GM18502 (cell line): ENCODE results near the gene ITIH3.

Experiments
- ATAC-seq: cut with Tn5 transposase; IDR thresholded peaks from one replicate; pipeline ENCODE4 v1.9.1; 2021; ENCODE audit warnings: mild to moderate bottlenecking; ENCODE audit not compliant: unreplicated experiment, poor library complexity

ITIH3 gene

DNA sequence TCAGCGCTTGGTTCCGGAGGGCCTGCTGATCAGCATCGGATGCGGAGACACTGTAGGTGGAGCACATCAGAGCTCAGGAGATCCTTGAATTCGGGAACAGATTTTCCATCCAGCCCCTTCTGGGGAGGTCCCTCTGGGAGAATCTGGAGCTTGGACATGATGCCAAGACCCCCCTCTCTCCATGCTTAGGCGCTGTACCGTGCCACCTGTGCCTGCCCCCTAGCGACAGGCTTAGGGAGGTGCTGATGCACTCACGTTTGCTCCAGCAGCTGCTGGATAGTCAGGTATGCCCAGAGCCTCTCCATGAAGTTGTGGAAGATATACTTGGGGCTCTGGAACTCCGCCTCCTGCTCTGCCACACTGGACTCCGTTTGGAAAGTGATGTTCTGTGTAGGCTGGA, 26.1 kb downstream of the ITIH3 start:
- ATAC-seq, result no peak

DNA sequence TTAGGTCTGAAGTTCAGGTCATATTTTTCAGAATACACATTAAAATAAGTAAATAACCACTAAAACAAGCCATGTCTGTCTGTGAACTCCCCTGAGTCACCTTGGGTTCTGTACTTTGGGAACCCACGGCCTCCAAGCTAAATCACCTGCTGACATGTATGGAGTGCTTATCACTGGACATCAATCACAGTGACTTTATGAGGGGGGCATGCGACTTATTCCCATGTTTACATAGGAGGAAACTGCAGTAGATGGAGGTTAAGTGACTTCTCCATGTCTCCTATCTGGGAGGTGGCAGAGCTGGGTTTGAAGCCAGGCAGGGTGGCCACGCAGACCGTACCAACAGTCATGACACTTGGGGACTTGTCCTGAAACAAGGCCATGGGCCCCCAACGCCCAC, 27.8 kb downstream of the ITIH3 start:
- ATAC-seq, result no peak

GRCh38 chr3:52824037-52824436, 29.4 kb downstream of the ITIH3 start:
- ATAC-seq, result no peak

DNA sequence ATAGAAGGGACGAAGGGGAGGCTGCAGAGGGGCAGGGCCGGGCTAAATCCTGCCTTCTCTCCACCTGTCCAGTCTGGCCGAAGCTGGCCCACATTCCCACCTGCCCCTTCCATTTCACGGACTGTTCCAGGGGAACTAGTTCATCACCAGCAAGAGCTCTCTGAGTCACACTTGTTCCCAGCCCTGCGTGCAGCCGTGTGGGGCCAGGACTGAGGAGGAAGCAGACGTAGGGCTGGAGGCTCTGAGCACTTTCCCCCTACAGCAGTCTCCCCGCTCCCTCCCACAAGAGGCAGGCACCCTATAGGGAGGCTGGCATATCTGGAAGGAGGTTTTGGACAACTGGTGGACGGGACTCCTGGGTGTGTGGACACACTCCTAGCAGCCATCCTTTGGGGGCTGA, 32.8 kb downstream of the ITIH3 start:
- ATAC-seq, result no peak

GRCh38 chr3:52827866-52828376, 33.3 kb downstream of the ITIH3 start:
- no peak for ATAC-seq

- ATAC-seq, result no peak
These were observed 34.9 kb downstream of the ITIH3 start for GRCh38 chr3:52829482-52829881.

DNA sequence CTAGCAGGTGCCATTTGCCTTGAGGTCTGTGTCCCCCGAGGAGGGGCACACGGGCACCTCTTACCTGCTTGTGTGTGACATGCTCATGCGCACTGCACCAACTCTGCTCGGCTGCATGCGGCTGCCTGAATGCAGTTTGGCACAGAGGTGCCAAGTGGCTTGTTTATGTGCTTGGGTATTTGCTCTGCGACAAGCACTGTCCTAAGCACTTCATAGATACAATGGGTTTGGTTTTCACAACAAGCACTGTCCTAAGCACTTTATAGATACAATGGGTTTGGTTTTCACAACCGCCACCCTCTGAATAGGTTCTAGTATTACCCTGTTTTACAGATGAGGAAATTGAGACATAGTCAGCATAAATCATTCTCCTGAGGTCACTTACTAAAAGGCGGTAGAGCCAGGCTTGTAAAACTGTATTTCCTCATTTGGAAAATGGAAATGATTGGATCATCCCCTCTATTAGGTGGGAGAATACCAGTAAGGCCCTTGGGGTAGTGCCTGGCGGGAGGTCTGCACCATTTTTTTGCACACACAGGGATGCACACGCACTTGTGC, 35.4 kb downstream of the ITIH3 start:
- no peak for ATAC-seq

GRCh38 chr3:52830535-52831258, 36.1 kb downstream of the ITIH3 start, which contains the start of gene ITIH4:
Gene ITIH4 (minus strand): TSS chr3:52830672. CDS start chr3:52830642, 30 bp downstream.
- no peak for ATAC-seq

DNA sequence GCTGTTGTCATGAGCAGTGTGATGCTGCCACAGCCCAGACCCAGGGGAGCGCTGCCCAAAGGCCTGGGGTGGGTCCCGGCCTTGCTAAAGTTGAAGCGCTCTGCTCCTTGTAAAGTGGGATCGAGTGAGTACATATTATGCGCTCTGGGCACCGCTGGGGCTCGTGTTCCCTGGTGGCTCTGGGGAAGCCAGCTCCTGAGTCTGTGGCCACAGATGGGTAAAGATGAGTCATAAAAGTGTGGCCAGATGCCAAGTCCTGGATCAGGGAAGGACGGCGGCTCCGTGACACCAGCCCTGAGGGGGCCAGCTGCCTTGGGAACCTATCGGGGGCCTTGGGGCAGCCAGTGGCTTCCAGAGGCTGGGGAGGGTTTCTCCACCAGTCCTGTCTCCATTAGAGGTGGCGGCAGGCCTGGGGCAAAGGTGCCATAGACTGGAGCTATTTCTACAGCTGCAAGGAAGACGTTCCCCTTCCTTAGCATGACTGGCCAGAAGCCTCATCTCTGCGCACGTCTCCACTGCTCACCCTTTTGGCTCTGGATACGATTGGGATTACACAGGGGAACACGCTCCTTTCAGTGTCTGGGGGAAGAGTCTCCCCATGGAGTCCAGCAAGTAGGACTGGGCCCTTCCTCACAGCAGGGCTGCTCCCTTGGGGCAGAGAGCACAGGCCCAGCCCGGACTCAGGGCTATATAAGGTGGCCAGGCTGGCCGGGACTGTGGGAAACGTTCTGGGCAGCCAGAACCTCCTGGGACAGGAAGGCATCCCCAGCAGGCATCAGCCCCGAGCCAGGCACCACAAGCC, 37.1 kb downstream of the ITIH3 start:
- no peak for ATAC-seq

DNA sequence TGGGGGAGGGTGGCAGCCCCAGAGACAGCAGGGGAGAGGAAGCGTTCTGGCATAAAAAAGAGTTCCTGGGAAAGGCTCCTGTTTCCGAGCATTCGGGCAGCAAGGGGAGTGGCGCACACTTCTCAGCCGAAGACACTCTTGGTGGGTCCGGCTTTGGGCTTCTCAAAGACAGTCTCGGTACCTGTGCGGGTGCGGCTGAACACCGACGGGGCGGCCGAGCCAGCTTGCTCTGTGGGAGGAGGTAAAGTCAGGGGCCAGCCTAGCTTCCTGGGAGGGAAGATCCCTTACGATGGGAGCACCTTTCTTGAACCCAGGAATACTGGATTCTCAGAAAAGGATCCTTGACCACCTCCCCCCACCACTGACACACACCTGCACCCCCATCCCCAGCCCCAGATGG, 38.6 kb downstream of the ITIH3 start:
- no peak for ATAC-seq

DNA sequence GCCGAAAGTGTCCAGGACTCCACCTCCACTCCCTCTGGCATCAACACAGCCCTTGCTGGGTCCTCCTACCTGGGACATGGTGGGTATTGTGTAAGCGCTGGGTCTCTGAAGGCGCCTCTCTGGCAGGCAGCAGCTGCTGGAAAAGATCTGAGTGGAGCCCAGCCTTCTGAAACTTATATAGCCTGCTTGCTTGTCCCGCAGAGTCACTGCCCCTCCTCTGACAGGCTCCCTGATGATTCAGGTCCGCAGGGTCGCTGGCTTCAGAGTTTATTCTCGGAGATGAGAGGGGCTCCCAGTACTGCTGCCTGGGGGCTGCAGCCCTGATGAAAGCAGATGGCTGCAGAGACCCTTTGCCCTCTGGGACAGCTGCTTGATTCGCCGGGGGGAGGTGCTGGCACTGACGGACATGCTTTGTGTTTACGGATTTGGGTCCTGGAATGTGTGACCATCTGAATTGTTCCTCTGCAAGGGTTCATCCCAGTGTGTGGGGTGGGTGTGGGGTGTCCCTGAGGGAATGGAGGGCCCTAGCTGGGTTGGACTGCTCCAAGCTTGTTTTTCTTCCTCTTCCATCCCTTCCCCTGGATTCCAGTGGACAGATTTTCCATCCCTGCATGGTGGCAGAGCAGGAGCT, 40.4 kb downstream of the ITIH3 start, which contains the start of gene MUSTN1:
MUSTN1 (minus strand) TSS at position 149 of the 631 bp plus-strand sequence; CDS start at position 78, 71 bp downstream.
- no peak for ATAC-seq

DNA sequence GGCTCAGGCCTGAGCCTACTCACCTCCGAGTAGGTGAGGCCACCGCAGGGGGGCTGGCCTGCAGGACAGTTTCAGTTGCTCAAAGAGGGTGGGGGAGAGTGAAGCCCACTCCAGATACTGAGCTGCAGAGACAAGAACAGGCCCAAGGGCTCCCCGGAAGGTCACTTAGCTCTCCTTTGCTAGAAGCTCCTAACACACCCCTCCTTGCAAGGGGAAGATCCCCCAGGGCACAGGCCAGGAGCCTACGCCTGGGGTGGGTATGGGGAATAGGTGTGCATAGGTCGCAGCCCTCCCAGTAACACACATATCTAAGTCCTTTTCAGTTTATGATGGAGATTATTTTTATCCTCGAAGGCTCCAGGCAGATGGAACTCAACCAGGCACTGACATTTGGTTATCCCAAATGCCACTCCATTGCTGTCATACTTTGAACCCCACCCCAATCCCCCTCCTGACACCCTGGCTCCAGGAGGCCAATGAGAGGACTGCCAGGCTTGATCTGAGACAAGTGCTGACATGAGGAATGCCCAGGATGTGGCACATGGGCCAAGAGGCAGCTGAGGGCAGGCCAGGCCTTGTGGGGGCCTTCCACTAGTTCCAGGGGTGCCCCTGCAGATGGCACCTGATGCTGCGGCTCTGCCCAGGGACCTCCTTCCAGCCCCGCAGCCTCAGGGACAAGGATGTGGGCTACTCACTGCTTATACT, 41.3 kb downstream of the ITIH3 start:
- ATAC-seq, result no peak

DNA sequence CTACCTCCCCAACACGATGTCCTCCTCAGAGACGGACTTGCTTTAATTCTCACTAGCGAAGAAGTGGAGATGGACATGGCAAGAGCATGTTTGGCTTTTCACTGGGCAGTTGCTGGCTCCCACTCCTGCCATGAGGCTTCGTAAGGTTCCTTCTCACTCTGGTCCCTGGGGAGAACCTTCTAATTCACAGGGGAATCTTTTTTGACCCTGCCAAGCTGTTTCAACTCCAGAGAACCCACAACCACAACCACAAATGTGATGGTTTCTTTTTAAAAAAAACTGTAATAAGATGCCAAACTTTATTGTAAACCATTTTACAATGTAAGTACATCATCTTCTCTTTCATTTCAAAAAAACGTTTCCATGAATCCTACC, 41.9 kb downstream of the ITIH3 start:
- ATAC-seq, result no peak

DNA sequence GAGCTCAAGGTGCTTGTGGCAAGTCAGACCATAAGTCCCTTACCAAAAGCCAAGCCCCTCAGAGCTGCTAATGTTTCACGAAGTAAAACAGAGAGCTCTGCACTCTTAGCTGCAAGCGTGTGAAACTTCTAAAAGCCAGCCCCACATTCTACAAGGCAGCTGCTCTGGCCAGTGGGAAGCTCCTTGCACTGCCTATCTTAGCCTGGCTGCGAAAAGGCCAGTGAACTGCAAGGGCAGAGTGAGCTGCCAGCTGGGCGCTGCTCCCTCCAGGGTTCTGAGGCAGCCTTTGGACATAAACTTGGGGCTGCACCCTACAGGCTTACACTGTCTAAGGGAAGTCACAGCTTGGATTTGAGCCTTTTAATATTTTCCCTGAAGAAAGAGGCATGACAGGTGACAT, 42.4 kb downstream of the ITIH3 start:
- ATAC-seq, result no peak

- ATAC-seq, result no peak
These were observed 44.1 kb downstream of the ITIH3 start for GRCh38 chr3:52838561-52839267.

DNA sequence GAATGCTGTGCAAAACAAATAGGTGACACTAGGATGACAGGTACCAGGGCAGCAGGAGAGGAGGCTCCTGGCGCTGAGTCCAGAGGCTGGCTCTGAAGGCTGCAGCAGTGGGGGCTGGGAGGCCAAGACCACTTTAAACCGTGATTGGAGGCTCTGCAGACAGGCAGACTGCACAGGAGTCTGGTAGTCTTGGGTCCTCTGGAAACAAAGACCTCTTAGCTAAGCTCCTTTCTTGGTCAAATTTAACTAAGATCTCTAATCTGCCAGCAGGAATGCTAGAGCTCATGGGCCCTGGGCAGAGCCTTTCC, 44.6 kb downstream of the ITIH3 start:
- ATAC-seq, result no peak

- ATAC-seq, result no peak
These were observed 45.4 kb downstream of the ITIH3 start for GRCh38 chr3:52839892-52840545.

DNA sequence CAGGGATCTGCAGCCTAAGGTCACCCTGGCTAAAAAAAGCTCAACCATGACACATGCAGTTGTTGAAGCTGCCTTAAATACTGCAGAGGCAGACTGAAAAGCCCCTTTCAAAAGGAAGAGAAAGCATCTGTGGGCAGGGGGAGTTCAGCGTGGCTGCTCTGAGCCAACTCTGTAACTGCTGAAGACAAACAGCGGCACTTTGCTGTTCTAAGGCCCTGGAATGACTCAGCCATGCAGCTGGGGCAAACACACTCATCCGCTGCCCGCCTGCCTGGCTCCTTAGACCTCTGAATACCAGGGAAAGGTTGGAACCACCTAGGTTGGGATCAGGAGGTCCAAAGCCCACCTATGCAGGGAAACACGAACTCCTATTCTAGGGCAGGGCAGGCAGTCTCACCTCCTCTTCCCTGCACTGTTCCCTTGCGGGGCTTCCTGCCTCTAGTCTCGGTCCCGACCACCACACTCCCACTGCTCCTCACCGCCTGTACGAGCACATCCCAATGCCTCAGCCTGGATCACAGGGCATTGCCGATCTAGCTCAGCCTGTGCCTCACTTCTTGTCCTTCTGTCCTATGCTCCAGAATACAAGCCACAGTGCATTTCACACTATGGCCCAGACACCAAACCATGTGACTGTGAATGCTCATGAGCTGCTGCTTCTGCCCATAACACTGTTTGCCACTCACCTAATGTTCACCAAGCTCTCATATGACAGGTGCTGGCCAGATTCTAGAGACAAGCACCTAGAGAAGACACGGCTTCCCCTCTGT, 46.8 kb downstream of the ITIH3 start:
- no peak for ATAC-seq
